ENCODE data around the gene PACSIN1. TPM values are rescaled to one million over a fixed set of nuclear protein-coding genes. Genes with fewer than 3 reads are reported as not detected.

PACSIN1 gene
- total RNA-seq, 4 donors from 2014 or later = not detected

DNA sequence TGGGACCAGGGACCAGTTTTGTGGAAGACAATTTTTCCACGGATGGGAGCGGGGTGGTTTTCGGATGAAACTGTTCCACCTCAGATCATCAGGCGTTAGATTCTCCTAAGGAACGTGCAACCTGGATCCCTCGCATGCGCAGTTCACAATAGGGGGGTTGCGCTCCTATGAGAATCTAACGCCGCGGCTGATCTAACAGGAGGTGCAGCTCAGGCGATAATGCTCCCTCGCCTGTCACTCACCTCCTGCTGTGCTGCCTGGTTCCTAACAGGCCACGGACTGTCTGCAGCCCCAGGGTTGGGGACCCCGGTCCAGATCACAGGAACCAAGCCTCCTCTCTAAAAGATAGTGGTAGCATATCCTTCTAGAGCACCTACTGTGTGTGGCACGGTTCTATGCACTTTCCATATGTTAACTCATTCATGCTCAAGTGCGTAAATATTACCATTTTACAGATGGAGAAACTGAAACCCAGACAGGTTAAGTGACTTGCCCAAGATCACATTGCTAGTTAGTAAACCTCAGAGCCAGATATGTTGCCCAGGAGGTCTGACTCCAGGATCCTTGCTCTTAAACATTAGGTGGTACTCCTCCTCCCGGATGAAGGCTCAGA lies 65.0 kb downstream of the PACSIN1 start:
- no peak overlapping the region for H3K4me3 ChIP-seq
- 79 to 91% methylated on average over 8 to 18 of the region's 18 CpGs for WGBS, 2 donors
- no peak for DNase-seq
- TF ChIP-seq, protein P1, sequence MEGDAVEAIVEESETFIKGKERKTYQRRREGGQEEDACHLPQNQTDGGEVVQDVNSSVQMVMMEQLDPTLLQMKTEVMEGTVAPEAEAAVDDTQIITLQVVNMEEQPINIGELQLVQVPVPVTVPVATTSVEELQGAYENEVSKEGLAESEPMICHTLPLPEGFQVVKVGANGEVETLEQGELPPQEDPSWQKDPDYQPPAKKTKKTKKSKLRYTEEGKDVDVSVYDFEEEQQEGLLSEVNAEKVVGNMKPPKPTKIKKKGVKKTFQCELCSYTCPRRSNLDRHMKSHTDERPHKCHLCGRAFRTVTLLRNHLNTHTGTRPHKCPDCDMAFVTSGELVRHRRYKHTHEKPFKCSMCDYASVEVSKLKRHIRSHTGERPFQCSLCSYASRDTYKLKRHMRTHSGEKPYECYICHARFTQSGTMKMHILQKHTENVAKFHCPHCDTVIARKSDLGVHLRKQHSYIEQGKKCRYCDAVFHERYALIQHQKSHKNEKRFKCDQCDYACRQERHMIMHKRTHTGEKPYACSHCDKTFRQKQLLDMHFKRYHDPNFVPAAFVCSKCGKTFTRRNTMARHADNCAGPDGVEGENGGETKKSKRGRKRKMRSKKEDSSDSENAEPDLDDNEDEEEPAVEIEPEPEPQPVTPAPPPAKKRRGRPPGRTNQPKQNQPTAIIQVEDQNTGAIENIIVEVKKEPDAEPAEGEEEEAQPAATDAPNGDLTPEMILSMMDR (IDR thresholded peaks at IDR 0.05) = no peak
- TF ChIP-seq POLR2A (IDR thresholded peaks at IDR 0.05) = no peak
- peaks cover 0 to 15% (median 11%) of the 10 kb centered on the region in 3 donors for H3K4me1 ChIP-seq
- no peaks in the 10 kb centered on the region for H3K27me3 ChIP-seq
- no peak overlapping the region for H3K27ac ChIP-seq
- H3K36me3 ChIP-seq = no peaks in the 10 kb centered on the region
- intact Hi-C loops (cut with DNase I) = no loop called here
- H3K9me3 ChIP-seq = no peaks in the 10 kb centered on the region

DNA sequence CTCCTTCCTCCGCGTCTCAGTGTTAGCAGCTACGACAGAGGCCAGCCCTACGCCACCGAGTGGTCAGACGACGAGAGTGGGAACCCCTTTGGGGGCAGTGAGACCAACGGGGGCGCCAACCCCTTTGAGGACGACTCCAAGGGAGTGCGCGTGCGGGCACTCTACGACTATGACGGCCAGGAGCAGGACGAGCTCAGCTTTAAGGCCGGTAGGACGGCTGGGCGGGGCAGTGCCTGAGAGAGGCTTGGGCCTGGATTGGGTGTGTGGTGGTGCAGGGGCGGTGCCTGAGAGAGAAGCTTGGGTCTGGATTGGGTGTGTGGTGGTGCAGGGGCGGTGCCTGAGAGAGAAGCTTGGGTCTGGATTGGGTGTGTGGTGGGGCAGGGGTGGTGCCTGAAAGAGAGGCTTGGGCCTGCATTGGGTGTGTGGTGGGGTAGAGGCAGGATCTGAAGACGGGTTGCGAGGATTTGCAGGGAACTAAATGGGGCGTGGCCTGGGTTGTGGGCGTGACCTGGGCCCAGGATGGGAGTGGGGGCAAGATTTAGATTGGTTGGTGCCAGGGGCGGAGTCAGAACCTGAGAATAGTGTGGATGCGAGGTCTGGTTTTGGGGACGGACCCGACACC lies 65.8 kb downstream of the PACSIN1 start:
- Histone ChIP-seq H3K4me1 (peaks cover 0 to 18% (median 6%) of the 10 kb centered on the region in 3 donors), H3K27ac (no peak overlapping the region), H3K4me3 (no peak overlapping the region), H3K36me3 (no peaks in the 10 kb centered on the region), H3K9me3 (no peaks in the 10 kb centered on the region), H3K27me3 (no peaks in the 10 kb centered on the region)
- intact Hi-C loops (cut with DNase I) = no loop called here
- 90% methylated on average over 22 to 29 of the region's 29 CpGs for WGBS, 2 donors
- TF ChIP-seq, protein P1 (IDR thresholded peaks at IDR 0.05) = no peak
- no peak for TF ChIP-seq POLR2A (IDR thresholded peaks at IDR 0.05)
- no peak for DNase-seq

DNA sequence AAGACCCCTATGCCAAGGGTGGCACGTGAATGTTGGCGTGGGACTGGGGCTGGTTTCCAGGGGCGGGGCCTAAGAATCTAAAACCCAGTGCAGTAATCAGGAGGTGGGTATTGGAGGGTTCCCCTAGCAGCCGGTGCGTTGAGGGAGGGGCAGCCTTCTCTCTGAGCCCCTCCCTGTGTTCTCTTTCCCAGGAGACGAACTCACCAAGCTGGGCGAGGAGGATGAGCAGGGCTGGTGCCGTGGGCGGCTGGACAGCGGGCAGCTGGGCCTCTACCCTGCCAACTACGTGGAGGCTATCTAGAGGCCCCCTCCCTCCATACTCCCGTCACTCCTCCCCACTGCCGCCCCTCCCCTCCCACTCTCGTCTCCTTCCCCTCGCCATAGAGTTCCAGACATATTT lies 66.4 kb downstream of the PACSIN1 start:
- H3K9me3 ChIP-seq = no peaks in the 10 kb centered on the region
- TF ChIP-seq POLR2A (IDR thresholded peaks at IDR 0.05) = no peak
- TF ChIP-seq, protein P1 (IDR thresholded peaks at IDR 0.05) = no peak
- 88 to 90% methylated on average over 13 to 14 of the region's 15 CpGs for WGBS, 2 donors
- H3K27me3 ChIP-seq = no peaks in the 10 kb centered on the region
- no peak for DNase-seq
- no peak overlapping the region for H3K27ac ChIP-seq
- peaks cover 0 to 15% (median 6%) of the 10 kb centered on the region in 3 donors for H3K4me1 ChIP-seq
- intact Hi-C loops (cut with DNase I) = no loop called here
- no peak overlapping the region for H3K4me3 ChIP-seq
- no peaks in the 10 kb centered on the region for H3K36me3 ChIP-seq

DNA sequence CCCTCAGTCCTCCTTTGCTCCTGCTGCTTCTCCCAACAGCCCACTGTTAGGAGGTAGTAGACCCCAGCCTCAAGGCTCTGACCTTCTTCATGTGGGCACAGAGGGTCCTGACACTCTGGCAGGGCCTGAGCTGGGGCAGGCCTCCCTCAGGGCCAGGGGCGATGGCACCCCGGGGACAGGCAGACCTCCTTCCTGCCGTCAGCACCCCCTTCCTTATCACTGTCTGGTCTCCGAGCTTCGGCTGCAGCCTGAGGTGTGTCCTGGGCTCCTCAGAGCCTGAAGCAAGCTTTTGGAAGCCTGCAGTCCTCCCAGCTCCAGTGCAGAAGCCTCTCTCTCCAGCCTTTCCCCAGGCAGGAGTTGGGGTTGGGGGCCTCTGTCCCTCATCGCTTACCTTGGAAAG lies 68.3 kb downstream of the PACSIN1 start:
- Histone ChIP-seq H3K27me3 (no peaks in the 10 kb centered on the region), H3K4me3 (no peak overlapping the region), H3K36me3 (no peaks in the 10 kb centered on the region), H3K27ac (no peak overlapping the region), H3K4me1 (peaks cover 0 to 11% (median 0%) of the 10 kb centered on the region in 3 donors), H3K9me3 (no peaks in the 10 kb centered on the region)
- WGBS, 2 donors = 92 to 95% methylated on average over 2 to 4 of the region's 6 CpGs
- intact Hi-C loops (cut with DNase I) = no loop called here
- no peak for TF ChIP-seq POLR2A (IDR thresholded peaks at IDR 0.05)
- TF ChIP-seq, protein P1 (IDR thresholded peaks at IDR 0.05) = no peak
- DNase-seq = no peak

DNA sequence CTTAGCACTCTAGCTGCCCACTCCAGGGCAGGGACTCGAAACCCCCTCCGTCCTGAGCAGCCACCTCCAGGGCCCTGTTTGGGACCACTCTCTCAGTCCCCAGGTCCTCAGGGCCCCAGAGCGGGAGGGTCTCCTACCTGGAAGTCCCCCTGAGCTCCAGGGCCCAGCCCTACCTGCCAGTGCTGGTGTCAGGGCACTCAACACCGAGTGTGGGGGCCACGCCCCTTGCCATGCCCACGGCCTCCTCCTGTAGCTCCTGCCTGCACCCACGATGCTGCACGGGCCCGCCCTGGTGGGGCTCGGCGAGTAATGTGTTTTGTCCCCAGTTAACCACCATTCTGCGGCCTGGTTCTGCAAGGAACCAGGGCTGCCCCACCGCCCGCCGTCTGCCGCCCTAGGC lies 68.8 kb downstream of the PACSIN1 start:
- 73 to 83% methylated on average over 3 to 12 of the region's 16 CpGs for WGBS, 2 donors
- Histone ChIP-seq H3K27me3 (no peaks in the 10 kb centered on the region), H3K4me1 (peaks cover 0 to 11% (median 0%) of the 10 kb centered on the region in 3 donors), H3K36me3 (no peaks in the 10 kb centered on the region), H3K27ac (no peak overlapping the region), H3K4me3 (no peak overlapping the region), H3K9me3 (no peaks in the 10 kb centered on the region)
- DNase-seq = no peak
- TF ChIP-seq, protein P1 (IDR thresholded peaks at IDR 0.05) = no peak
- TF ChIP-seq POLR2A (IDR thresholded peaks at IDR 0.05) = no peak
- intact Hi-C loops (cut with DNase I) = no loop called here
